Measurements from ENCODE around the gene PITPNB.

Gene PITPNB

DNA sequence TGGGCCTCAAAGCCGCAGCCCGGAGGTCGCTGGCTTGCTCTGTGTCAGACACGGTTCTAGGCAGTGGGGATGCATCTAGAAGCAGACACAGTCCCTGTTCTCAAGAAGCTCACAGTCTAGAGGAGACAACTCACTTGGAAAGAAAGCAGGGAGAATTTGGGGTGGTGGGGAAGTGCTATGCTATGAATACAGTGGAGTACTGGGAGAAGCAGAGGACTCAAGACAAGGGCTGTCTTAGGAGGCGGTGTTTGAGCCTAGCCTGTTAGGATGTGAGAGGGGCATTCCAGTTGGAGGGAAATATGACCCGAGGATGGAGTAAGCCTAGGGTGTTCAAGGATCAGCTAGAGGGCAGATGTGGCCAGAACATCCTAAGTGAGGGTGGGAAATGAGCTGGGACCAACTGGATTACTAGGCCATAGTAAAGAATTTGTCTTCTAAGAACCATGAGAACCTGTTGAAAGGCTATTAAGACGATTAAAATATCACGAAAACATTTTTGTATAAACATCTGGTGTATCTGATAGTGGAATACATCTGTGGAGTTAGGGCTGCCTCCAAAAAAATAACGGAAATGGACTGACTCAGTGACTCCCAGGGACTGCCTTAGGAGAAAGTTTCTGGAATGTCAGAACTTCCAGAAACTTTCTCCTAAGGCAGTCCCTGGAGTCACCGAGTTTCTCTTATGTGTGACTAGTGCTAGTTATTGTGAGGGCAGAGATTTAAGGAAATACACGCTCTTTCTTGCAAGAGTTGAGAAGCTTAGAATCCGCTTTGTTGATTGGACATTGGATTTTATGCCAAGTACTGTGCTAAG lies 1.1 kb upstream of the PITPNB start:
- no peak for DNase-seq (ENCODE audit: low read depth in 2 of 2)

DNA sequence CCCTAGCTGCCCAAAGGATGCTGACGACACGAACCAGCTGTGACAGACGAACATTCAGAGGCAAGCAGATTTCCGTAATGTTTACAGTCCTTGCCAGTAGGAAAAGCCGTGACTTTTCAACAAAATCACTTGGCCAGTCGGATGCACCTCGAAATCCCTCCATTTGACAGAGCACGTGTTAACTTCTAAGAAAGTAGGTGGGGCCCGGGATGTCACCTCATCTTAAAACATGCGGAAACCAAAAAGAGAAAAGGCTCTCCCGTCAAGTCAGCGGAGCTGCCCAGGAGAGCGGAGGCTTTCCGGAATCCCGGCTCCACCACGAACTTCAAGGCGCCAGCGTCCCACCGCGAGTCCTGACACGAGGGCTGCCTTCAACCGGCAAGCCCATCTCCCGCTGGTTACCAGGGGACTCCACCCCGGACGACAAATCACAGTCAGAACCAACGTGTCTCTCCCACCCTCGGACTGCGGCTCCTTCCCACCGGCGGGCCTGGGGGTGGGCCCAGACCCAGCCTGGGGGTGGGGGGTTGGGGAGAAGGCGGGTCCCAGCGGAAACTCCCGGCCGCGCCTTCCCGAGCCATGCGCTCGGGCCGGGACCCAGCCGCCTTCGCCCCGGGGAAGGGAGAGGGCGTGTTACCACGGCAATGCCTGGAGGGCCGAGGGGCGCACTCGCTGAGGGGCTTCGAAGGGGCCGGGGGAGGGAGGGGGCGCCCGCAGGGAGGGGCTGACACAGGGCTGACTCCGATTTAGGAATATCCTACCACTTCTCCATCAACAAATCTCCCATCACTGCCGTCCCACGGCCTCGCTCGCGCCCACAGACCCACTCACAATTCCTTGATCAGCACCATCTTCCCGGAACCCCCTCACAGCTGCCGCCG lies 475 bp downstream of the PITPNB start:
- DNase-seq (ENCODE audit: low read depth in 2 of 2) = peak; percentile 14 to 17

DNA sequence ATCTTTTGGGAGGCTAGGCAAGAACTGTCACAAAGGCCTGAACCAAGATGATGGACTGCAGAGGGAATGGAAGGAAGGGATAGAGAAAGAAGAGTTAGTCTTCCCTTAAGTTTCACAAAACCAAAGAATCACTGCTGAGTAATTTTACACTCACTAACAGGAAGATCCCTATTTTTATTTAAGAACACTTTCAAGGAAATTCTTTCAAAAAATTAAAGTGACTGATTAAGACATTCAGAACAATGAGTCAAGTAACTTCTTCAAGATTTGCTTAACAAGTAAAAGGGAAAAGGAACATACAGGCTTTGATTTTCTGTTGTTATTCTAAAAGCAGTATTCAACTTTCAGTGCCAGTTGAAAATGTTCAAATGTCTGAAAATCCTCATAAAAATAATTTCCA lies 3.1 kb downstream of the PITPNB start:
- DNase-seq (ENCODE audit: low read depth in 2 of 2) = no peak

DNA sequence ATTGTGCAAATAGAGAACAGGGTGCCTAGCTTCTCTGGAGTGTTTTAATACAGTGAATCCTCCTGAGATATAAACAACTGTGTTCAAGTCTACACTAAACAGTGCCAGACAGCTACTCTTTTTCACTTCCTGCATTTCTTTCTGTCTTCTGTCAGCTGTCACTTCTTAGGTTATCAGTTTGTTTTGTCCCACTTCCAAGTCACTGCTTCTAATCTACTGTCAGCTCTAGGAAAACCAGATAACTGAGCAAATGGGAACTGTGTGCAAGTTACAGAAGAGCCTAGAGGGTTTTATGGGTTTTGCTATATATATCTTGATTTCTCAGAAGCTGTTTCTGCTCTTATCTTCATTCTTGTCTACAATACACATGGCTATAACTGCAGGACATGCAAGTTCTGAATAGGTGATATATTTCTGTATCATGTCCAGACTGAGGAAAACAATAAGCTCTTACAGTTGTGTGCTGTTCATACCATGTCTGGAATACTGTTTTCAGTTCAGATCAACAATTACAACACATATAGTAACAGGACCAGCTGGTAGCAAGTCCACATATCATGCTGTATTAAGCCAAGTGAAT lies 5.8 kb downstream of the PITPNB start:
- no peak for DNase-seq (ENCODE audit: low read depth in 2 of 2)

DNA sequence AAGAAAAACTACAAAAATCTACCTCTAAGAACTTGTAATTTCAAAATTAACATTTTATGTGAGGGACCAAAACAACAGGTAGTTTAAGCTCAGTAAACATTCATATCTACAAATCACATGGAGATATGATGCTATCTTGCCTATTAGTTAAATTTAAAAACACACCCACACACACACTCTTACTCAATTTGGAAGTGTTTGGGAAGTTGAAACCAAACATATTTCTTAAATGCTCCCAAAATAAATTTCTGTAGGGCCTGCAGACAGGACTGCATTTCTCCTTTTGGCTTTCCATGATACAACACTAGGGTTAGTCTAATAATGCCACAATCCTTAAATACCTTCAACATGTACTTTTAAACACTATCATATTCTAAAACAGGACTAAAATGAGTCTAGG lies 7.0 kb downstream of the PITPNB start:
- DNase-seq (ENCODE audit: low read depth in 2 of 2) = no peak

DNA sequence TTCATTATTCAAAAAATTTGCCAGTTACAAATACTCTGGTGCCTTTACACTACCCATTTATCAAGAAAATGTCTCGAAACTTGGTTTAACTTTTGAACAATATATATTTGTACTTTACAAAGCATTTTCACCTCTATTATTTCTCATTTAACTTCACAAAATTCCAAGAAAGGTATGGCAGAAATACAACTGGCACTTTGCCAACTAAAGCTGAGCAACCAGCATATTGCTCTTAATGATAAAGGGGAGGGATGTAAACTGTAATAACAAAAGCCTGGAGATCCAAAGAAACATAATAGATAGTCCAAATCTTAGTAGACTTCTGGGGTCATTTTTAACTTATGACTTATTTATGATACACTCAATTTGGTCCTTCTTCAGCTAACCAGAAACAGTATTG lies 7.7 kb downstream of the PITPNB start:
- DNase-seq (ENCODE audit: low read depth in 2 of 2) = no peak

DNA sequence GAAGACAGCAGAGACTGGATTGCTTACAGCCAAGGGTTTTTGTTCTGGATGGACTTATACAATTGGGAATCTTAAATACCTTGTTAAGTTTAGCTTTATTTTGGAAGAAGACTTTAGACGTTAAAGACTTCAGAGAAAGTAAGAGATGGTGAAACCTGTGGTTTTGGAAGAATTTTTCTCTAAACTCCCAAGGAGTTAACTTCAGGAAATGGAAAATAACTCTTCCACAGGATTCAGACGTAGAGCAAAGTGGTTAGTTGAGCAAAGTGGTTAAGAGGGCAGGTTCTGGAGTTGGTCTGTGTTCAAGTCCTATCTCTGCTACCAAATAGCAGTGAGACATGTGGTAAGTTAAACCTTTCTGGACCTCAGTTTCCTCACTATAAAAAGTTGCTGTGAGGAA lies 12.8 kb downstream of the PITPNB start:
- DNase-seq (ENCODE audit: low read depth in 2 of 2) = no peak

- DNase-seq (ENCODE audit: low read depth in 2 of 2) = no peak
Measured at GRCh38 chr22:27905653-27906052, 13.4 kb downstream of the PITPNB start.

GRCh38 chr22:27903805-27904473 lies 15.1 kb downstream of the PITPNB start:
- no peak for DNase-seq (ENCODE audit: low read depth in 2 of 2)

DNA sequence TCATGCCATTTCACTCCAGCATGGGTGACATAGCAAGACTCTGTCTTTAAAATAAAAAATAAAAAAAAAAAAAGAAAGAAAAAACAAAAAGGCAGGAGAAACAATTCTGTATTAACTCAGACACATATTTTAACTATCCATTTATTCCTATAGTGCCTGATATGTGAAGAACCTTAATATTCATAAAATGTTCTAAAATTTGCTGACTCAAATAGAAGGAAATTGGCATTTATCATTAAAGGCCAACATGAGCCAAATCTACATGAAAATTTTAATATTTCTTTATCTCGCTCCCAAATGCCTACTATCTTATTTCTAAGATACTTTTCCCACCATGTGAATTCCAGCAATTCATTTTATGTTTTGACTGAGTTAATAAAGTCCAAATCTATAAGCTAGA lies 18.9 kb downstream of the PITPNB start:
- no peak for DNase-seq (ENCODE audit: low read depth in 2 of 2)

GRCh38 chr22:27896245-27896644 lies 22.8 kb downstream of the PITPNB start:
- DNase-seq (ENCODE audit: low read depth in 2 of 2) = no peak

DNA sequence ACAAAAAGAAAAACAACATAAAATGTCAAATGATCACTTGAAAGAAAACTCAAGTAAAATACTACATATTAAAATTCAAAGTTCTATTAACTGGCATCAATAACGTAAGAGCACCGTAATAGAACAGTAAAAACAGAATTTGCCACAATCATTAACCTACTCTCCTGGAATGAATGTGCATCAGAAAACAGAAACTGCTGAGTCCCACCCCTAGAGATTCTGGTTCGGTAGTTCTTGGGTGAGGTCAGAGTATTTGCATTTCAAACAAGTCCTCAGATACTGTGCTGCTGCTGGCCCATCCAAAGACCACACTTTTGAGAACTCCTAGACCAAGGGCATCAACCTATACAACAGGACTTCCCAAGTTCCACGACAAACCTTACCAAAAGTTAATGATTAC lies 23.5 kb downstream of the PITPNB start:
- DNase-seq (ENCODE audit: low read depth in 2 of 2) = no peak

DNA sequence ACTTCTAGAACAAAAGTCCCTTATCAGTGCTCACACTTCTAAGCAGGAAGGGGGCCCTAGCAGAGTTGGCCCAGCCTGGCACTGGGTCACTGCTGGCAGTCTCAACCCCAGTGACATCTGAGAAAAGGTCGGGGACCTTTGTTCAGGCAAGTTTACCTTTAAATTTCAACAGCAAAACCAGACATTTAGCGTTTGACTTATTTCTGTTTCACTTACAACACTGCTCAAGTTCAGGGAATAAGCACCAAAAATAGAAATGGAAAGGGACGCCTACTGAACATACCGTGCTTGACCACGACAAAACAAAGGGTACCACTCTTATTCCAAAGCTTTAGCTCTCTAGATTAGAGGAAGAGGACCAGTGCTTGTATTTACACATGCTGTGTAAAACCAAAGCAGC lies 26.2 kb downstream of the PITPNB start:
- DNase-seq (ENCODE audit: low read depth in 2 of 2) = no peak

DNA sequence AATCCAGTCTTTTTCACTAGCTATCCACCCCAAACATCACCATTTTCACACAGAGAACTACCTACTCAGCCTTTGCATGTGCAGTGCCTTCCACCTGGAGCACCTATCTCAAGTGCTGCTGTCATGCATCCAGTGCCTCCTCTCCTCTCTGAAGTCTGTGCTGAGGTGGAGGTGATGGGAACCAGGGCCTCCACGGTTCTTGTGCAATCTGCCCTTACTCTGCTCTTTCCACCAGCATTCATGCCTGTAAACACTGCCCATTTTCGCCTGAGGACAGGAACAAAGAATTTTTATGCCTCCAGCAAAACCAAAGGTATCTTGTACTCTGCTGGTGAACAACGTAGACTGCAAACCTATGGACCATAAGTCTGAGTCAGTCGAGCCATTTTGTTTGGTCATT lies 27.0 kb downstream of the PITPNB start:
- DNase-seq (ENCODE audit: low read depth in 2 of 2) = no peak

DNA sequence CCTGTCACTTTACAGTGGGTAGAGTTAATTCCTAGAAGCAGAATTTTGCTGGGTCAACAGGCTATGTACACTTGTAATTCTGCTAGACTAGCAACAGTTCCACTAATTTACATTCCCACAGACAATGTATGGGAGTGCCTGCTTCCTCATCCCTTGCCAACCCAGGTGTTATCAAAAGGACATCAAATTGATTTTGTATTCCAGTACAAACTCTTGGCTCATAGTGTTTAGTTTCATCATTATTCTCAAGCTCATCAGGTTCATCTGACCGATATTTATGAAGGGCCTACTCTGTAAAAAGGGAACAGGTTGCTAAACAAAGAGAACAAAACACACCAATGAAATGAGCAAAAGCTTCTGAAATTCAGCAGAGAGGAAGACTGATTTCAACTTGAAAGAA lies 30.7 kb downstream of the PITPNB start:
- no peak for DNase-seq (ENCODE audit: low read depth in 2 of 2)

DNA sequence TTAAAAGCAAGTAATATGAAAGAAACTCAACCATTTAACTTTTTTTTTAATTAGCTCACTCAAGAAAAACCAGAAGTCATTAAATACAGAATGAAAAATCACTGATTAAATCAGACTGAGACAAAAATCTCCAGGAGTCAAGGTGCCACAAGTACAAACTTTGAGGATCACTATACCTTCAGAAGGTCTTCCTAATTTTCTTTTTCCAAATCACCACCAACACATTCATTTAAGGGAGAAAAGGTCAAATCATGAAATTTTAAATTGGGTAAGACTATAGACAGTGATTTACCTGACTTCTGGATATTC lies 32.3 kb downstream of the PITPNB start:
- DNase-seq (ENCODE audit: low read depth in 2 of 2) = no peak

DNA sequence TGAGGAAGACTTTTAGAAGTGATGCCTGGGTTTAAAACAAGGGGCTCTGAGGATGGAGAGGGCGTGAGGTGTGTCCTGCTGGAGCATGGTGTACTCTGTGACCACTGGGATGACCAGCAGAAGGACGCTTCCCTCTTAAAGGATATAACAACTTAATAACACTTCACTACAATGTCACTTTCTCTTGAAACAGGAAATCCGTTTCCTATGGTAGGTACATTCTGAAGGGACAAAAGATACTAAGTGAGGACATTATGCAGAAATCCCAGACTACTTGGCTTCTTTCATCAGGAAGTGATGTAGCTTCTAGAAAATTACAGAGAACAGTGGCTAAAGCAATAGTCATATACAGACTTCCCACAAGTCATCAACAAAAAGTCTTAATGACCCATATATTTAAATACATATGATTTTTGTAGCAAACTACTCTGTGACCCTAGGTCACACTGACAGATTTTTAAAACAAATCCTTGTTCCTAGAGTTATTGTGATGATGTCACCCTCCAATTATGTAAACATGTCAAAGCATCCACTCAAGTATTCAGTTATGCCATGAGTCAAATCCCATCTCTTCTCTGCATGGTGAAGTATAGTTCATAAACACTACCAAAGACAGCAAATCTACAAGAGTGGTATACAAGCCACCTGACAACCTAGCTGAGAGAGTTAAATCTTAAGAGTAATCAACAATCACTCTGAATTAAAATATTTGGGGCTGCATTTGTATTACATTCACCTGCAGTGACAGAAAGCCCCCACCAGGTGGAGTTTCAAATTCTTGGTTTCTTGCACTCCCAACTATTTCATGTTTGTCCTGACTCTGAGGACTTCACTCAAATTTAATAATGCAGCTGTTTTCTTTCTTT lies 32.8 kb downstream of the PITPNB start:
- peak; percentile 10 to 13 for DNase-seq (ENCODE audit: low read depth in 2 of 2)

DNA sequence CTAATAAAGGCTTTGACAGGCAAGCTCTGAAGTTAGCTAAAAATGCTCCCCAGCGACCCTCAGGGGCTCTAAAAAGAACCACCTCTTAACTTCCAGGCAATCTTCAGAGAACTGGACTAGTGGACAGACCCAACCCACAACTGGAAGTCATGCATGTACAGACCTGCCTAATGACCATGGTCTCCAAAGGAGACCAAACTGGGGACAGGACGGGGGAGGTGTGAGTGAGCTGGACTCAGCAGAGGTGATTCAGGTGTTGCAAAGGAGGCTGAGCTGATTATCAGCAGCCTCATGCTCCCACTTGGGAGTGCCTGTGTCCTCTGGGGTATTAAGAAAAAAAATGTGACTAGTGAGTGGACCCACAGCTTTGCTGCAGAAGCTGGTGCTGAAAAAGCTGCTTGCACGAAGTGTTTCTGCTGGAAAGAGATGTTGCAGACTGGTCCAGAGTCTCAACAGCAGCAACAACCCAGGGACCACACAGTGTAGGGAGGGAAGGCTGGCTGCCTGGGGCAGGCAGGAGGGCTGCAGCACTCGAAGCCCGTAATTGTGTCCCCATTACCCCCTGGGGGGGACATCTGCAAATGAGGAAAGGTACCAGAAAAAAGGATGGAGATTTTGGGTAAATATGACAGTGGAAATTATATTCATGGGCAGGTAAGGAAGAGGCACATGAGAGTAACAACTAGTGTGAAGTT lies 35.3 kb downstream of the PITPNB start:
- DNase-seq (ENCODE audit: low read depth in 2 of 2) = no peak

DNA sequence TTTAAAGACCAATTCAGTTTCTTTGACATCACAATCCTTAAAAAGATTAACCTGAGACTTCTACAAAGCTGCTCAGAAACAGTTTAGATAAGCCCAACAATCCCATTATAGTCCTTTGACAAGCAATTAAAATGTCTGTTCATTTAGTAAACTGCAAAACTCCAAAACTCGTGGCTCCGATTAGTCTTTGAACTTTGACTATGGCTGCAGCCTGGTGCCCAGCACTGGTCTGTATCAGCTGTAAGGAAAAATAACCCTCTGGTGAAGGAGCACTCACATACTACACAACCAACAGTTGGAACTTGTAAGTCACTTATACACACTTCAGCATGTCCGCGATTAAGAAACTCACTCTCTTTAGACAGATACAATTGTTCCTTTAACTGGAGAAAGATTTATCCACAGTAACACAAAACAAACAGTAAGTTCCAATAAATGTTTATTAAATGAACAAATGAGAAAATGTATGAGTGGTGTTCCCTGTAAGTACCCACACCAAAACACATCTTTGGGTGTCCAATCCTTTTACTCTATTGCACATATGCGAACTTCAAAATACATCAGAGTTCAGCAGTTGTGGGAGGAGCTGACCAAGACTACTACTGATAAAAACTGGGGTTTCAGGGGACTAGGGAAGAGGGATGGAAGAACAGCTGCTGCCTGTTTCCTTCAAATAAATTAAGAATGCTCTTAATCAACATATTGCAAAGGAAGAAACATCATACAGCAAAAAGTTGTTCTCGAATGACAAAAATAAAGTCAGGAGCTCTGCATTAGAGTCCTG lies 36.4 kb downstream of the PITPNB start:
- no peak for DNase-seq (ENCODE audit: low read depth in 2 of 2)

DNA sequence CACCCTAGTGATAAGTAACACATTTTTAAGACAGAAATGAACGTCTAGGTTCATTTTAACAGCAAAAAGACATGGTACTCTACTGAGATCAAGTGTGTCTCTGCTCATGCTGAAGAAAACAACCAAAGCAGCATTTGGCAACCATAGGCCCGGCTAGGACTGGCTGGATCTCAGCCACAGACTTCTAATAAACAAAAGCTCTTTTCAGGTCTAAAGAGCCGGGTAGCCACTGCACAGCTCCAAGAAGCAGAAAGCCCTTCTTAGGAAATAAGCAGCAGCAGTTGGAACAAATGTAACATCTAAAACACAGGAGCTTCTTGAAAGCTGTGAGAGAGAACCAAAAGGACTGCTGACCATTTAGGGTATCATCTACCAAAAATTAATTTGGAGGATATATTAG lies 37.6 kb downstream of the PITPNB start:
- DNase-seq (ENCODE audit: low read depth in 2 of 2) = no peak
